Activated T-cell treated with anti-CD3 and anti-CD28 coated beads for 48 hours (primary cell): Measurements from ENCODE around the gene PSME2.
A peak's percentile ranks its signal among the peaks of the same experiment; 100 is the strongest.

Experiments
- DNase-seq: peaks from one replicate; pipeline ENCODE4 v3.0.0-alpha.2; 2020; ENCODE audit warnings: low read depth

The PSME2 gene

DNA sequence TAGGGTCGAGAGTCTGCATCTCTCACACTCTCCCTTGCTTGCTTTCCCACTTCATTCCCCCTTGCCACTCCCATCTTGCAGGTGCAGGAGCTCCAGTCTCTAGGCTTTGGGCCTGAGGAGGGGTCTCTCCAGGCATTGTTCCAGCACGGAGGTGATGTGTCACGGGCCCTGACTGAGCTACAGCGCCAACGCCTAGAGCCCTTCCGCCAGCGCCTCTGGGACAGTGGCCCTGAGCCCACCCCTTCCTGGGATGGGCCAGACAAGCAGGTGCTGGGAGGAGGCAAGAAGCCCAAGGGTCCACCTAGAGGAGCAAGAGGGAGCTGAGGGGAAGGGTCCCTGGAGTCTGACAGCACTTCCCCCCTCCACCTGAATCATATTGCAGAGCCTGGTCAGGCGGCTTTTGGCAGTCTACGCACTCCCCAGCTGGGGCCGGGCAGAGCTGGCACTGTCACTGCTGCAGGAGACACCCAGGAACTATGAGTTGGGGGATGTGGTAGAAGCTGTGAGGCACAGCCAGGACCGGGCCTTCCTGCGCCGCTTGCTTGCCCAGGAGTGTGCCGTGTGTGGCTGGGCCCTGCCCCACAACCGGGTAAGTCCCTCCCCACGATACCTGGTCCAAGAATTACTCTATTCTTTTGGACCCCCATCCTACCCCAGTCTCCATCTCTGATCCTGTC, 5.1 kb upstream of the PSME2 start:
- no peak for DNase-seq

DNA sequence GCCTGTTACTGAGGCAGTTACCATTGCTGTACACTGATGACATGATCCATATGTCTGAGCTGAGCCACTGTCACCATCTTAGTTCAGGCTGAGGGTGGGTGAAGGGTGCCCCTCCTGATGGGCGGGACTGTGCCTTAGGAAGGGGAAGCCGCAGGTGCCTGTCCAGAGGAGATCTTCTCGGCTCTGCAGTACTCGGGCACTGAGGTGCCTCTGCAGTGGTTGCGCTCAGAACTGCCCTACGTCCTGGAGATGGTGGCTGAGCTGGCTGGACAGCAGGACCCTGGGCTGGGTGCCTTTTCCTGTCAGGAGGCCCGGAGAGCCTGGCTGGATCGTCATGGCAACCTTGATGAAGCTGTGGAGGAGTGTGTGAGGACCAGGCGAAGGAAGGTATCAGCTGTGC, 4.6 kb upstream of the PSME2 start:
- DNase-seq, result no peak

GRCh38 chr14:24150567-24150966, 4.2 kb upstream of the PSME2 start:
- DNase-seq, result no peak

- no peak for DNase-seq
Observed at GRCh38 chr14:24150061-24150460, 3.7 kb upstream of the PSME2 start.

- no peak for DNase-seq
Observed at GRCh38 chr14:24149302-24149969, 3.0 kb upstream of the PSME2 start.

- no peak for DNase-seq
Observed at GRCh38 chr14:24147761-24148428, 1.5 kb upstream of the PSME2 start.

GRCh38 chr14:24146978-24147760, 759 bp upstream of the PSME2 start, which contains the start of gene RNF31:
TSS of gene RNF31 (plus strand) at chr14:24147498. CDS start at chr14:24147699, 201 bp downstream.
- peak; percentile 97 for DNase-seq

GRCh38 chr14:24145690-24146452, 539 bp downstream of the PSME2 start:
- no peak for DNase-seq

DNA sequence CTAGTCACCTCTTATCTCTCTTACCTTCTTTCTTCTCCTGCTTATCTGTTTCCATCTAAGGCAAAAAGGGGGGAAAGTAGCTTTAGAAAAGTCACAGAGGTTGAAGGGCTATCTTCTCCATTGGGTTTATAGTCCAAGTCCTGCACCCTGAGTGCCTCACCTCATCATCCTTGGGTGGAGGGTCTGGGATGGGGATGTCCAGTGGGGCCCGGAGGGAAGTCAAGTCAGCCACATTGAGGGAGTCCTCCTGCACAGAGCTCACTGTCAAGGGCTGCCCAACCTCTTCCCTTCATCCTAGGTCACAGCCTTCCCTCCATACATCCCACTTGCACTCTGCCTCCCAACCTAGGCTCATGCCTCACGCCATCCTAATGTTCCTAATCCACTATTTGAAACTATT, 1.2 kb downstream of the PSME2 start:
- DNase-seq, result no peak

DNA sequence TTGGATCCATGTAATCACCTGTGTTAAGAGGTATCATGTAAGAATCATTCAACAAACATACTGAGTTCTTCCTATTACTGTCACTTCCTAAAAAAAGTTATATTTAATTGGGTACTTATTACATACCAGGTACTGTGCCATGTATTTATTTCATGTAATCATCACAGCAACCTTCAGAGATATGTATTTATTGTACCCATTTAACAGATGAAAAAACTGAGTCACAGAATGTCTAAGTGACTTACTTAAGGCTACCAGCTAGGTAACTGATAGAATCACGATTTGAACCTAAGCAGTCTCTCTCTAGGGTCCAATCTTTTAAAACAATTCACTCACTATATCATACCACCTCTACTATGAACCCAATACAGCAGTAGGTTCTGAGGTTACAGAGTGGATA, 2.0 kb downstream of the PSME2 start:
- no peak for DNase-seq

DNA sequence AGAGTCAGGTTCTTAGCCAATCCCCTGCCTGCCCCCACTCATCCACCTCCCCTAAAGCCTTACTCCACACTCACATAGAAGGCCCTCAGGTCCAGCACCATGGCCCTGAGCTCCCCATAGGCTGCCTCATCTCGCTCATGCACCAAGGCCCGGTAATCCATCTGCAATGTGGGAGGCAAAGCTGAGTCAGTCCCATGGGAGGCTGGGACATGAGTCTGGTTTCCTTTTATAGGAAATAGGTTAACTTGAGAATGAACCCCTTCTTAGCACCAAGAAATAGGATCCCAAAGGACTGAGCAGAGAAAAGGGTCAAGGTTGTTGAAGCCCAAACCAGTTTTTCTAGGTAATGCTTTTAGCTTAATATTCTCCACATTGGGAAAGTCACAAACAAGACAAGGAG, 2.9 kb downstream of the PSME2 start:
- DNase-seq, result no peak

- DNase-seq, result peak; percentile 99
Observed at GRCh38 chr14:24141097-24141880, 5.1 kb downstream of the PSME2 start, which contains the start of gene EMC9. TSS of gene EMC9 (minus strand) at chr14:24141591. CDS start at chr14:24141304, 287 bp downstream.

DNA sequence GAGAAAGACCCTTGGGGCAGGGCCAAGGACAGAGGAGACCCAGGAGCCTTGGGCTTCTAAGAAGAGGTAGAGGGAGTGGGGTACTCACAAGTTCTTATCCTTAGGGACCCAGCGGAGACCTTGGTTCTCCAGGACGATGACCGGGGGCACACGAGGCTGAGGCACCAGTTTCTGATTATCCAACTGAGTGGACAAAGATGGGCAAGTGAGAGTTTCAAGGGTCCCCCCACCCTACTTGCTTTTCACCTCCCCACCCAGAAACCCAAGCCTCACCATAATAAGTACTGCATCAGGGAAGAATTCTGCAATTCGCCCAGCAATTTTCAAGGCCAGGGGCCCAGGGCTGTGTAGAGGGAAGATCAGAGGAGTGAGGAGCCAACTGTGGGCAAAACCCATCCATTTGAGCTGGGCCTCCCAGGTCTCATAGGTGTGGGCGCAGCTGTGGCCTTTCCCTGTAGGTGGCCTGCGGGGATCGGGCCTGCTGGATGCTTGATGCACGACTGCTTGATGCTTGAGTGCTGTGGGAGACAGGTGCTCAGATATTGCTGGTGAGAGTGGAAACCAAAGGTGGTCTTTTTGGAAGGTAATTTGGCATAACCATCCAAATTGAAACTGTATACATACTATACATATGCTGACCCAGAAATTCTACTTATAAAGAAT, 7.0 kb downstream of the PSME2 start:
- DNase-seq, result no peak

DNA sequence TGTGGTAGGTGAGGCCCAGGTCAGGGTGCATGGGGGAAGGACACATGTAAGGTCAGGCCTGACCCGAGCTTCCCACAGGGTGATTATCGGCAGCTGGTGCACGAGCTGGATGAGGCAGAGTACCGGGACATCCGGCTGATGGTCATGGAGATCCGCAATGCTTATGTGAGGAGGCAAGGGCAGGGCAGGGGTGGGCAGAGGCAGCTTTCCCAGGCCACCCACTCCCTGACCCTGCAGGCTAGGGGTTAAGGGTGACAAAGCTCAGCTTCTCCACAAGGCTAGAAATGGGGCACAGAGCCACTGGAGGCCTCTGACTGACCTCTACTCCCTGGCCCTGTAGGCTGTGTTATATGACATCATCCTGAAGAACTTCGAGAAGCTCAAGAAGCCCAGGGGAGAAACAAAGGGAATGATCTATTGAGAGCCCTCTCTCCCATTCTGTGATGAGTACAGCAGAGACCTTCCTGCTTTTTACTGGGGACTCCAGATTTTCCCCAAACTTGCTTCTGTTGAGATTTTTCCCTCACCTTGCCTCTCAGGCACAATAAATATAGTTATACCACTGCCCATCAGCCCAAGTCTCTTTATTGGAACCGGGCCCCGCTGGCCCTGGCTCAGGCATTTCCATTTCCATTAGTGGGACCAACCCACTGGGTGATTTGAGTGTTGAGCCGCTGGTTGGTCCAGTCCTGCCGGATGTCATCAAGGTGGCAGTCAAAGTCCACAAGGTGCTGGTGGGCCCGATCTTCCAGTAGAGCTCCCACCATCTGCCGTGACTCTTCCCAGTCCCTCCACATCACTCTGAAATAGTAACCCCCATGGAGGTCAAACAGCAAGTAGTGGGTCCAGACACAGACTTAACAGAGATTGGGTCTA, 7.8 kb downstream of the PSME2 start:
- no peak for DNase-seq

DNA sequence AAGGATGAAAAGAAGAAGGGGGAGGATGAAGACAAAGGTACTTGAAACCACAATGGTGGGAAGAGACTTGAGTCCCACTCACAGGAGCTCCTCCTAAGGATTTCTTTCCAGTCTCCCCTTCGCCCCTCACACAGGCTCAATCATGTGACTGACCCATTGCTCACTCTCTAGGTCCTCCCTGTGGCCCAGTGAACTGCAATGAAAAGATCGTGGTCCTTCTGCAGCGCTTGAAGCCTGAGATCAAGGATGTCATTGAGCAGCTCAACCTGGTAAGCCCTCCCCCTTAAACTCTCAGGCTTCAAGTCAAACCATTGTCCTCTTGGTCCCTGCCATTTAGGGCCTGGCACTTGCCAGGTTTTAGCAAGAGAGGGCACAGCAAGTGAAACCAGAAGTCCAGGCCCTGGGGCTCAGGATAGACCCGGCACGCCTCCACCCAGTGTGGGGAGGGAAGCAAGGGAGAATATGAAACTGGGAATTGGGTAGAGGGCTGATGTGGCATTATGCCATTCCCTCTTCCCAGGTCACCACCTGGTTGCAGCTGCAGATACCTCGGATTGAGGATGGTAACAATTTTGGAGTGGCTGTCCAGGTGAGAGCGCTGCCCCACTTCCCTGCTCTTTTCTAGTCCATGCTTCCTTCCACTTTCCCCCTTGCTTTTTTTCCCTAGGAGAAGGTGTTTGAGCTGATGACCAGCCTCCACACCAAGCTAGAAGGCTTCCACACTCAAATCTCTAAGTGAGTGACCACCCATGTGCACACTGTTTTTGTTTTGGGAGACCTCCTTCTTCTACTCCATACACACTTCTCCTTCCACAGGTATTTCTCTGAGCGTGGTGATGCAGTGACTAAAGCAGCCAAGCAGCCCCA, 8.6 kb downstream of the PSME2 start:
- no peak for DNase-seq

GRCh38 chr14:24136684-24137528, 9.5 kb downstream of the PSME2 start:
- DNase-seq, result no peak
